Inferior parietal cortex (tissue), 1 donor: ENCODE data around the gene CD84.
A peak's percentile ranks its signal among the peaks of the same experiment; 100 is the strongest.
"Not testable (repeated sequence)": the region's sequence is repeated elsewhere in the genome, so short reads cannot be mapped to it uniquely, and the experiment has no call there.

ENCODE experiments used
- DNase-seq: peaks from one replicate; pipeline ENCODE4 v3.0.0-alpha.2; 2016; ENCODE audit errors: extremely low spot score

The CD84 gene

GRCh38 chr1:160542303-160542945, 36.9 kb downstream of the CD84 start:
- DNase-seq, result no peak

GRCh38 chr1:160541622-160542302, 37.5 kb downstream of the CD84 start:
- DNase-seq, result no peak

GRCh38 chr1:160540859-160541233, 38.5 kb downstream of the CD84 start:
- no peak for DNase-seq

GRCh38 chr1:160539990-160540858, 39.1 kb downstream of the CD84 start:
- DNase-seq, result peak; percentile 61

- DNase-seq, result no peak
These were observed 39.7 kb downstream of the CD84 start for GRCh38 chr1:160539684-160539989.

- DNase-seq, result no peak
These were observed 40.2 kb downstream of the CD84 start for GRCh38 chr1:160538985-160539651.

- DNase-seq, result no peak
These were observed 41.3 kb downstream of the CD84 start for GRCh38 chr1:160537714-160538665.

GRCh38 chr1:160534823-160535605, 44.3 kb downstream of the CD84 start:
- DNase-seq, result no peak

- not testable (repeated sequence) for DNase-seq
These were observed 46.8 kb downstream of the CD84 start for GRCh38 chr1:160532557-160532813.

- DNase-seq, result not testable (repeated sequence)
These were observed 47.3 kb downstream of the CD84 start for GRCh38 chr1:160531809-160532556.

- DNase-seq, result not testable (repeated sequence)
These were observed 49.8 kb downstream of the CD84 start for GRCh38 chr1:160529401-160529952.

GRCh38 chr1:160523789-160524188, 55.5 kb downstream of the CD84 start:
- not testable (repeated sequence) for DNase-seq

- no peak for DNase-seq
These were observed 56.5 kb downstream of the CD84 start, which contains the start of gene SLAMF6 for GRCh38 chr1:160522622-160523345. Gene SLAMF6, minus strand, starts transcription at chr1:160523255. Its CDS starts 63 bp downstream, at chr1:160523192.

- no peak for DNase-seq
These were observed 57.2 kb downstream of the CD84 start for GRCh38 chr1:160522136-160522535.

GRCh38 chr1:160521554-160521953, 57.7 kb downstream of the CD84 start:
- DNase-seq, result no peak

GRCh38 chr1:160520999-160521398, 58.3 kb downstream of the CD84 start:
- DNase-seq, result no peak

- DNase-seq, result no peak
These were observed 58.7 kb downstream of the CD84 start for GRCh38 chr1:160520582-160520981.

GRCh38 chr1:160519642-160520435, 59.5 kb downstream of the CD84 start:
- DNase-seq, result no peak
